Measurements from ENCODE around the gene DST.

GRCh38 chr6:56491606-56492328, 150.9 kb downstream of the DST start:
- no peak for TF ChIP-seq CTCF (IDR thresholded peaks at IDR 0.05)
- no peak for TF ChIP-seq GATA2 (CRISPR knock-in tag; IDR thresholded peaks at IDR 0.05)
- TF ChIP-seq USF2 (IDR thresholded peaks at IDR 0.05; ENCODE audit: borderline replicate concordance, low read depth, low read length) = no peak
- TF ChIP-seq CHD2 (IDR thresholded peaks at IDR 0.05; ENCODE audit: low read length, partially characterized antibody) = no peak
- TF ChIP-seq SIN3A (IDR thresholded peaks at IDR 0.05; ENCODE audit: borderline replicate concordance, low read depth, low read length) = no peak
- no peak for TF ChIP-seq REST (IDR thresholded peaks at IDR 0.05; ENCODE audit: low read depth, low read length)
- no peak for TF ChIP-seq JUND (IDR thresholded peaks at IDR 0.05)
- no peak for TF ChIP-seq SMC3 (IDR thresholded peaks at IDR 0.05; ENCODE audit: low read depth, low read length)
- TF ChIP-seq POLR2AphosphoS5 (IDR thresholded peaks at IDR 0.05; ENCODE audit: low read depth, low read length) = no peak
- no peak for TF ChIP-seq FOXJ3 (CRISPR knock-in tag; IDR thresholded peaks at IDR 0.05)
- TF ChIP-seq RFX5 (IDR thresholded peaks at IDR 0.05; ENCODE audit: low read length) = no peak
- TF ChIP-seq NFIC (IDR thresholded peaks at IDR 0.05; ENCODE audit: borderline replicate concordance) = no peak
- no peak for TF ChIP-seq TAF1 (IDR thresholded peaks at IDR 0.05; ENCODE audit: borderline replicate concordance, low read depth, low read length)
- TF ChIP-seq PBX3 (IDR thresholded peaks at IDR 0.05) = no peak

Measured in SK-N-SH (cell line).